Liver (tissue), 9 donors: ENCODE data around the gene XRCC5. TPM values are rescaled to one million over a fixed set of nuclear protein-coding genes. Genes with fewer than 3 reads are reported as not detected.

Experiments
- DNase-seq: peaks from one replicate; pipeline ENCODE4 v3.0.0-alpha.2; 2017; ENCODE audit warnings: low spot score
- H3K27ac ChIP-seq, 2 donors: one replicate each; pipeline ENCODE4 v1.7.0; 2013; ENCODE audit warnings: inconsistent platforms in 2 of 2, low read length in 2 of 2, control low read depth in 1 of 2, low read depth in 1 of 2, mild to moderate bottlenecking in 1 of 2
- H3K27me3 ChIP-seq, 4 donors: one replicate each; pipeline versions ENCODE4 v1.6.1 to v1.7.0; 2013; ENCODE audit warnings: low read length in 3 of 4, inconsistent platforms in 1 of 4, mild to moderate bottlenecking in 1 of 4, moderate library complexity in 1 of 4; ENCODE audit not compliant: control insufficient read depth in 4 of 4, insufficient read depth in 4 of 4
- H3K36me3 ChIP-seq, 4 donors: one replicate each; pipeline versions ENCODE4 v1.6.1 to v1.7.0; 2013; ENCODE audit warnings: low read length in 3 of 4, mild to moderate bottlenecking in 3 of 4, low read depth in 1 of 4, moderate library complexity in 1 of 4; ENCODE audit not compliant: control insufficient read depth in 4 of 4, insufficient read depth in 3 of 4
- H3K4me1 ChIP-seq, 4 donors: one replicate each; pipeline versions ENCODE4 v1.6.1 to v1.7.0; 2013; ENCODE audit warnings: low read length in 3 of 4, mild to moderate bottlenecking in 3 of 4, moderate library complexity in 1 of 4; ENCODE audit not compliant: control insufficient read depth in 4 of 4, insufficient read depth in 4 of 4
- H3K4me3 ChIP-seq, 3 donors: one replicate each; pipeline versions ENCODE4 v1.6.1 to v1.7.0; 2013; ENCODE audit warnings: low read length in 3 of 3, control low read depth in 1 of 3, low read depth in 1 of 3, mild to moderate bottlenecking in 1 of 3
- H3K9ac ChIP-seq, 2 donors: one replicate each; pipeline ENCODE4 v1.7.0; 2013; ENCODE audit warnings: low read length in 2 of 2, mild to moderate bottlenecking in 2 of 2, moderate library complexity in 2 of 2, control low read depth in 1 of 2, low read depth in 1 of 2
- H3K9me3 ChIP-seq, 4 donors: one replicate each; pipeline versions ENCODE4 v1.6.1 to v1.7.0; 2013; ENCODE audit warnings: low read length in 3 of 4; ENCODE audit not compliant: control insufficient read depth in 4 of 4
- ATF3 ChIP-seq: IDR thresholded peaks from 2 replicates; pipeline ENCODE4 v1.6.1; 2016; ENCODE audit warnings: antibody characterized with exemption
- CTCF ChIP-seq: fragments of 150-350 bp; IDR thresholded peaks from 2 replicates; pipeline ENCODE4 v1.5.1; 2017; ENCODE audit warnings: improper control_type of control experiment, low read depth, low read length; ENCODE audit not compliant: missing input control
- EGR1 ChIP-seq, 2 donors: IDR thresholded peaks; 2 replicates each; pipeline ENCODE4 v1.6.1; 2016 to 2018; ENCODE audit warnings: antibody characterized with exemption in 2 of 2, low read depth in 2 of 2
- FOXA1 ChIP-seq: IDR thresholded peaks from 2 replicates; pipeline ENCODE4 v1.6.1; 2016; ENCODE audit warnings: antibody characterized with exemption
- FOXA2 ChIP-seq: IDR thresholded peaks from 2 replicates; pipeline ENCODE4 v1.6.1; 2016; ENCODE audit warnings: antibody characterized with exemption
- HNF4G ChIP-seq: IDR thresholded peaks from 2 replicates; pipeline ENCODE4 v1.6.1; 2016; ENCODE audit warnings: antibody characterized with exemption
- JUND ChIP-seq, 2 donors: IDR thresholded peaks; 2 replicates each; pipeline ENCODE4 v1.6.1; 2016; ENCODE audit warnings: antibody characterized with exemption in 2 of 2
- REST ChIP-seq: IDR thresholded peaks from 2 replicates; pipeline ENCODE4 v1.6.1; 2016; ENCODE audit warnings: antibody characterized with exemption, mild to moderate bottlenecking
- RXRA ChIP-seq, 2 donors: IDR thresholded peaks; 2 replicates each; pipeline ENCODE4 v1.6.1; 2017 to 2018; ENCODE audit warnings: antibody characterized with exemption in 2 of 2, mild to moderate bottlenecking in 1 of 2
- TAF1 ChIP-seq: conservative IDR thresholded peaks from 2 replicates; pipeline ENCODE4 v1.6.1; 2016; ENCODE audit warnings: antibody characterized with exemption, mild to moderate bottlenecking
- WGBS: extraction: QIAGEN DNeasy Blood & Tissue Kit; methylation state at CpG from one replicate; pipeline ENCODE4 v1.1.7; 2013; 5-methylcytosine and 5-hydroxymethylcytosine counted together
- polyA plus RNA-seq, 2 donors: library from polyadenylated mRNA; stranded (reverse) in 1 of 2; unstranded in 1 of 2; fragments of 200-250 nt in 1 of 2; fragments of >200 nt in 1 of 2; fragmentation: Nextera tagmentation in 1 of 2; extraction: Ambion mirVana in 1 of 2; gene quantifications; one replicate each; pipeline versions ENCODE4 v1.2.1 to v1.2.3, GENCODE V29; 2013 to 2015
- total RNA-seq, 2 donors: library from RNA; depleted of rRNA; stranded (reverse); fragments of >200 nt; gene quantifications; one replicate each; pipeline ENCODE4 v1.2.3, GENCODE V29; 2014
- donor health status: healthy.
- donor health status: healthy.
- donor health status: healthy.
- donor health status: healthy.
- donor health status: healthy.

The XRCC5 gene
- total and polyA plus RNA-seq, 4 donors: 63.7 to 140 (median 84.5) TPM

- Histone ChIP-seq H3K4me1 (peaks cover 0 to 10% (median 7%) of the 10 kb centered on the region in 4 donors), H3K27ac (no peak overlapping the region), H3K4me3 (no peak overlapping the region), H3K27me3 (no peaks in the 10 kb centered on the region), H3K9me3 (no peaks in the 10 kb centered on the region), H3K36me3 (peaks cover 15 to 72% (median 56%) of the 10 kb centered on the region in 4 donors), H3K9ac (no peak overlapping the region)
- TF ChIP-seq EGR1 (IDR thresholded peaks at IDR 0.05; ENCODE audit: low read depth in 2 of 2) (no peak), ATF3 (no peak), JUND (IDR thresholded peaks at IDR 0.05) (no peak), HNF4G (no peak), REST (no peak), FOXA2 (no peak), FOXA1 (no peak), CTCF (no peak), TAF1 (no peak)
- WGBS: 93% methylated on average over 1 of the region's 1 CpG
- DNase-seq: no peak
These were observed 35.2 kb downstream of the XRCC5 start for GRCh38 chr2:216144372-216144771.

GRCh38 chr2:216144857-216145256 is 35.7 kb downstream of the XRCC5 start:
- TF ChIP-seq ATF3 (no peak), CTCF (no peak), JUND (IDR thresholded peaks at IDR 0.05) (no peak), EGR1 (IDR thresholded peaks at IDR 0.05; ENCODE audit: low read depth in 2 of 2) (no peak), RXRA (IDR thresholded peaks at IDR 0.05) (no peak)
- H3K36me3 ChIP-seq: peaks cover 14 to 70% (median 58%) of the 10 kb centered on the region in 4 donors

More at GRCh38 chr2:216144857-216145256, 35.7 kb downstream of the XRCC5 start:
- H3K4me3 ChIP-seq: no peak overlapping the region
- peaks cover 0 to 10% (median 7%) of the 10 kb centered on the region in 4 donors for H3K4me1 ChIP-seq
- H3K27ac ChIP-seq: no peak overlapping the region
- DNase-seq: no peak
- H3K9ac ChIP-seq: no peak overlapping the region
- no peaks in the 10 kb centered on the region for H3K27me3 ChIP-seq
- WGBS: 96% methylated on average over 4 of the region's 4 CpGs
- no peaks in the 10 kb centered on the region for H3K9me3 ChIP-seq
